A673 (cell line): Measurements from ENCODE around the gene DENND1A. TPM values are rescaled to one million over a fixed set of nuclear protein-coding genes. Genes with fewer than 3 reads are reported as not detected.

Experiments
- BruUV-seq: library from RNA; stranded (reverse); fragments of 400-500 nt; replicated peaks from 2 replicates; lab custom pipeline; 2021; lab: Mats Ljungman, UMichigan
- CTCF ChIA-PET: fragments of 300-600 bp; sonication (Branson Sonifier 250); formaldehyde crosslinking; loops from one replicate; lab custom pipeline; 2022; ENCODE audit warnings: antibody characterized with exemption; lab: Charles Lee
- POLR2A ChIA-PET: fragments of 300-600 bp; sonication (Branson Sonifier 250); formaldehyde crosslinking; loops from one replicate; lab custom pipeline; 2022; ENCODE audit warnings: antibody characterized with exemption; ENCODE audit not compliant: low non-redundant PET; lab: Charles Lee
- DNase-seq: peaks from one replicate; pipeline ENCODE4 v3.0.0-alpha.2; 2015; ENCODE audit warnings: low spot score
- H3K27ac ChIP-seq: fragments of 200-600 bp; sonication (generic); 2 replicates; pipeline ENCODE4 v1.5.1; 2016; ENCODE audit warnings: mixed run types, low read depth, mild to moderate bottlenecking, mixed read lengths, antibody characterized with exemption, low read length; ENCODE audit not compliant: poor library complexity, severe bottlenecking
- H3K27me3 ChIP-seq: fragments of 200-600 bp; sonication (generic); replicated peaks from 2 replicates; pipeline ENCODE4 v1.6.1; 2017; ENCODE audit warnings: mixed run types, low read depth, mild to moderate bottlenecking, mixed read lengths, antibody characterized with exemption, low read length; ENCODE audit not compliant: insufficient read depth, poor library complexity
- H3K36me3 ChIP-seq: fragments of 200-600 bp; sonication (generic); 2 replicates; pipeline ENCODE4 v1.6.1; 2016; ENCODE audit warnings: mixed run types, mild to moderate bottlenecking, mixed read lengths, antibody characterized with exemption, low read length; ENCODE audit not compliant: insufficient read depth, poor library complexity, severe bottlenecking
- H3K4me1 ChIP-seq: fragments of 200-600 bp; sonication (generic); 2 replicates; pipeline ENCODE4 v1.6.1; 2017; ENCODE audit warnings: mixed run types, mild to moderate bottlenecking, mixed read lengths, antibody characterized with exemption, low read length; ENCODE audit not compliant: insufficient read depth, poor library complexity, severe bottlenecking
- H3K4me3 ChIP-seq: fragments of 200-600 bp; sonication (generic); 2 replicates; pipeline ENCODE4 v1.5.1; 2016; ENCODE audit warnings: low read depth, mixed run types, mild to moderate bottlenecking, mixed read lengths, low read length; ENCODE audit not compliant: poor library complexity, severe bottlenecking
- H3K9me3 ChIP-seq: fragments of 200-600 bp; sonication (generic); 2 replicates; pipeline ENCODE4 v1.6.1; 2016; ENCODE audit warnings: mixed run types, low read depth, mild to moderate bottlenecking, mixed read lengths, antibody characterized with exemption, low read length; ENCODE audit not compliant: poor library complexity, severe bottlenecking
- CTCF ChIP-seq: fragments of 300-800, 200-600 bp; sonication (generic); conservative IDR thresholded peaks from 2 replicates; pipeline ENCODE4 v1.5.1; 2017; ENCODE audit warnings: low read depth, mild to moderate bottlenecking, antibody characterized with exemption, low read length, moderate library complexity, mixed read lengths
- EZH2 ChIP-seq: fragments of 200-600 bp; sonication (generic); IDR thresholded peaks from 2 replicates; pipeline ENCODE4 v1.6.1; 2017; ENCODE audit warnings: borderline replicate concordance, low read depth, mild to moderate bottlenecking, mixed read lengths, antibody characterized with exemption, low read length; ENCODE audit not compliant: poor library complexity, severe bottlenecking
- intact Hi-C: fragments of 100-400 bp; cut with micrococcal nuclease; formaldehyde crosslinking; loops from one replicate; pipeline ENCODE4 v1.10.0; 2022; ENCODE audit not compliant: unreplicated experiment
- total RNA-seq: library from RNA; stranded (reverse); gene quantifications from 2 replicates; pipeline ENCODE4 v1.2.3, GENCODE V29; 2021

DENND1A gene
- total RNA-seq, 1 experiment from 2014 or later, result 12.0 TPM

- intact Hi-C loops, result no loop called here
- ChIA-PET CTCF (no interaction called here), POLR2A (no interaction called here)
- no TSS peak for BruUV-seq
- Histone ChIP-seq H3K9me3 (no peaks in the 10 kb centered on the region), H3K4me3 (no peak overlapping the region), H3K36me3 (no peaks in the 10 kb centered on the region), H3K4me1 (no peaks in the 10 kb centered on the region), H3K27me3 (no peaks in the 10 kb centered on the region), H3K27ac (no peak overlapping the region)
- TF ChIP-seq CTCF (no peak), EZH2 (no peak)
- DNase-seq, result no peak
Observed at GRCh38 chr9:123712399-123712798, 217.5 kb downstream of the DENND1A start.

GRCh38 chr9:123710299-123710698 is 219.6 kb downstream of the DENND1A start:
- CTCF ChIA-PET, result no interaction called here
- POLR2A ChIA-PET, result no interaction called here
- no peaks in the 10 kb centered on the region for H3K9me3 ChIP-seq
- no peak for TF ChIP-seq EZH2
- no peak for TF ChIP-seq CTCF
- no peaks in the 10 kb centered on the region for H3K36me3 ChIP-seq
- intact Hi-C loops, result no loop called here
- BruUV-seq, result no TSS peak
- H3K4me3 ChIP-seq, result no peak overlapping the region
- no peaks in the 10 kb centered on the region for H3K27me3 ChIP-seq
- H3K27ac ChIP-seq, result no peak overlapping the region
- no peaks in the 10 kb centered on the region for H3K4me1 ChIP-seq
- no peak for DNase-seq

GRCh38 chr9:123702483-123702882 is 227.4 kb downstream of the DENND1A start:
- no peak overlapping the region for H3K27ac ChIP-seq
- H3K4me3 ChIP-seq, result no peak overlapping the region
- ChIA-PET CTCF (no interaction called here), POLR2A (no interaction called here)
- H3K9me3 ChIP-seq, result peaks cover 7% of the 10 kb centered on the region
- TF ChIP-seq EZH2, result no peak
- no peak for TF ChIP-seq CTCF
- BruUV-seq, result no TSS peak
- no peaks in the 10 kb centered on the region for H3K36me3 ChIP-seq
- no peak for DNase-seq
- intact Hi-C loops, result no loop called here
- no peaks in the 10 kb centered on the region for H3K27me3 ChIP-seq
- H3K4me1 ChIP-seq, result no peaks in the 10 kb centered on the region
